Right atrium auricular region (tissue), 2 donors: ENCODE data around the gene ELP2. TPM values are rescaled to one million over a fixed set of nuclear protein-coding genes. Genes with fewer than 3 reads are reported as not detected.

ENCODE experiments used
- DNase-seq: peaks from one replicate; pipeline ENCODE4 v3.0.0-alpha.2; 2019; ENCODE audit warnings: low spot score
- H3K27ac ChIP-seq, 2 donors: fragments of 200-600 bp; sonication (generic); 1 replicate in 1 of 2; 2 replicates in 1 of 2; pipeline ENCODE4 v1.5.1; 2016 to 2019
- H3K27me3 ChIP-seq, 2 donors: fragments of 200-600 bp; sonication (generic); one replicate each; pipeline versions ENCODE4 v1.5.1 to v1.6.0; 2017 to 2019
- H3K36me3 ChIP-seq: fragments of 200-600 bp; sonication (generic); one replicate; pipeline ENCODE4 v1.5.1; 2016
- H3K4me1 ChIP-seq, 2 donors: fragments of 200-600 bp; sonication (generic); one replicate each; pipeline versions ENCODE4 v1.5.1 to v1.6.0; 2017 to 2019
- H3K4me3 ChIP-seq, 2 donors: fragments of 200-600 bp; sonication (generic); 1 replicate in 1 of 2; 2 replicates in 1 of 2; pipeline ENCODE4 v1.5.1; 2017 to 2019; ENCODE audit warnings: mild to moderate bottlenecking in 1 of 2, moderate library complexity in 1 of 2
- H3K9me3 ChIP-seq, 2 donors: fragments of 200-600 bp; sonication (generic); one replicate each; pipeline ENCODE4 v1.5.1; 2019
- total RNA-seq, 2 donors: library from RNA; depleted of rRNA; stranded (reverse); fragments of >200 nt; gene quantifications; one replicate each; pipeline ENCODE4 v1.1.0, GENCODE V29; 2016
- TF ChIP-seq, protein P1 (sequence below), 2 donors: fragments of 200-600 bp; sonication (generic); IDR thresholded peaks; one replicate each; pipeline ENCODE4 v1.5.1; 2019; ENCODE audit warnings: antibody characterized with exemption in 2 of 2

The ELP2 gene
- total RNA-seq, 2 donors from 2014 or later = 21.7 to 31.4 TPM

DNA sequence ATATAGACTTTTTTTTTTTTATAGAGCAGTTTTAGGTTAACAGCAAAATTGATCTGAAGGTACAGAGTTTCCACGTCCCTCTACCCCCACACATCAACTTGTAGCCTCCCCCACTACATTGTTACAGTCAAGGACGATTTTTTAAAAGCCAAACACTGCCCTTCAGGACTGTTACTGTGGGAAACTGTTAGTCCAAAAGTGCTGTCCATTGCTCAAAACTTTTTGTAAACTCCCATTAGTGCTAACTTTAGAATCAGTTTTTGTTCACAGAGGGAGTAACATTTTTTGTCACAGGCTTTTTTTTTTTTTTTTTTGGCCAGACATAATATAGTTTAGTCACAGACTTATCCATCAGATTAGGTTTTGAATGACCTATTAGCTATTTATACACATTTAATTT, 24.1 kb downstream of the ELP2 start:
- H3K36me3 ChIP-seq = peaks cover 44% of the 10 kb centered on the region

DNA sequence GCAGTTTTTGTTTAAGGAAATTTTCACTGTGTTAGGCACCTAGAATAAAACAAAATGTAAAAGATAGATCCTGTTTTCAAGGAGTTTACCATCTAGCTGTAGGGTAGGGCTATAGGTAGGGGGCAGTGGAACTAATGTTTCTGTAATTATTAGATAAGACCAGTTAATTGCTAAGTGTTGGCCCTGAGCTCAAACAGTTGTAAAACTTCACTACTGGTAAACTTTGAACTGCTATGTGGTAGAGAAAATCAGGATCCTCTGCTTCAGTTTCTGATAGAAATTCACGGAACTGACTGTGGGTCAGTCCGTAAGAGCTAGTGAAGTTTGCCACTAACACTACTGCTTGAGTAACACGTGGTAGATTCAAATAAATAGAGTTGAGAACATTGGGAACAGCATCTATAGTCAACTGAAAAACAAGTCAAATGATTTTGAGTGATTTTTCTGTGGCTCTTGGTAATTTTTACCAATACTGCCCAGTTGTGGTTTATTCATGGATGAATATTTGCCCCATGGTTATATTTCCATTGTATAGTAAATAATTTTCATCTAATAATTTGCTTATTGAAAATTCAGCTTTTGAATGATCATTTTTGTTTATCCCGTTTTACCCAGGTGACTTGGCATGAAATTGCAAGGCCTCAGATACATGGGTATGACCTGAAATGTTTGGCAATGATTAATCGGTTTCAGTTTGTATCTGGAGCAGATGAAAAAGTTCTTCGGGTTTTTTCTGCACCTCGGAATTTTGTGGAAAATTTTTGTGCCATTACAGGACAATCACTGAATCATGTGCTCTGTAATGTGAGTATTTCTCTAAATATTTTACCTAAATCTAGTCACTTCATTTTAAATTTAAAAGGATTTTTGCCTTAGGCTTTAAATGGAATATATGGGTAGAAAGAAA, 26.4 kb downstream of the ELP2 start:
- TF ChIP-seq, protein P1, sequence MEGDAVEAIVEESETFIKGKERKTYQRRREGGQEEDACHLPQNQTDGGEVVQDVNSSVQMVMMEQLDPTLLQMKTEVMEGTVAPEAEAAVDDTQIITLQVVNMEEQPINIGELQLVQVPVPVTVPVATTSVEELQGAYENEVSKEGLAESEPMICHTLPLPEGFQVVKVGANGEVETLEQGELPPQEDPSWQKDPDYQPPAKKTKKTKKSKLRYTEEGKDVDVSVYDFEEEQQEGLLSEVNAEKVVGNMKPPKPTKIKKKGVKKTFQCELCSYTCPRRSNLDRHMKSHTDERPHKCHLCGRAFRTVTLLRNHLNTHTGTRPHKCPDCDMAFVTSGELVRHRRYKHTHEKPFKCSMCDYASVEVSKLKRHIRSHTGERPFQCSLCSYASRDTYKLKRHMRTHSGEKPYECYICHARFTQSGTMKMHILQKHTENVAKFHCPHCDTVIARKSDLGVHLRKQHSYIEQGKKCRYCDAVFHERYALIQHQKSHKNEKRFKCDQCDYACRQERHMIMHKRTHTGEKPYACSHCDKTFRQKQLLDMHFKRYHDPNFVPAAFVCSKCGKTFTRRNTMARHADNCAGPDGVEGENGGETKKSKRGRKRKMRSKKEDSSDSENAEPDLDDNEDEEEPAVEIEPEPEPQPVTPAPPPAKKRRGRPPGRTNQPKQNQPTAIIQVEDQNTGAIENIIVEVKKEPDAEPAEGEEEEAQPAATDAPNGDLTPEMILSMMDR (IDR thresholded peaks at IDR 0.05) = no peak
- Histone ChIP-seq H3K4me3 (no peak overlapping the region), H3K9me3 (no peaks in the 10 kb centered on the region), H3K36me3 (peaks cover 57% of the 10 kb centered on the region), H3K4me1 (no peaks in the 10 kb centered on the region), H3K27ac (no peak overlapping the region), H3K27me3 (no peaks in the 10 kb centered on the region)
- no peak for DNase-seq

More for the DNA sequence above, 24.1 kb downstream of the ELP2 start:
- DNase-seq = no peak
- H3K27me3 ChIP-seq = no peaks in the 10 kb centered on the region
- H3K27ac ChIP-seq = no peak overlapping the region
- no peak overlapping the region for H3K4me3 ChIP-seq
- H3K4me1 ChIP-seq = no peaks in the 10 kb centered on the region
- no peaks in the 10 kb centered on the region for H3K9me3 ChIP-seq
- TF ChIP-seq, protein P1 (IDR thresholded peaks at IDR 0.05) = no peak

DNA sequence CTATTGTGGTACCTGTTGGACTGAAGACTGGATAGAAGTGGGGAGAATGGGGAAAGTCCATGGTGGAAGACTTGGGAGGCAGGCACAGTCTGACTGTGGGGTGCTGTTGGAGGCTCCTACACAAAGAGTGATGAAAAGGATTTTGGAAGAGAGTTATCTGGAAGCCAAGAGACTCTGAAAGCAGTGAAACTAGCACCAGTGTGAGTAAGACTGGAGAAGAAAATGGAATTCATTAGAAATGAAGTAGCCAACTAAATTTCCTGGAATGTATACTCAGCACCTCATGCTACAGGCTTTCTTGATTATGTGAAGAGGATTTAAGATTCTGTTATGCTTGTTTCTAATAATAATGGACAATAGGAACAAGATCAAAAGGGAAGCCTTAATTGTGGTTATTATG, 27.7 kb downstream of the ELP2 start:
- no peak for DNase-seq
- Histone ChIP-seq H3K4me1 (no peaks in the 10 kb centered on the region), H3K9me3 (no peaks in the 10 kb centered on the region), H3K27me3 (no peaks in the 10 kb centered on the region), H3K27ac (no peak overlapping the region), H3K4me3 (no peak overlapping the region), H3K36me3 (peaks cover 59% of the 10 kb centered on the region)
- TF ChIP-seq, protein P1 (IDR thresholded peaks at IDR 0.05) = no peak

GRCh38 chr18:36158266-36158867, 28.7 kb downstream of the ELP2 start:
- TF ChIP-seq, protein P1 (IDR thresholded peaks at IDR 0.05) = no peak
- H3K4me1 ChIP-seq = no peaks in the 10 kb centered on the region
- H3K27ac ChIP-seq = no peak overlapping the region
- no peaks in the 10 kb centered on the region for H3K9me3 ChIP-seq
- peaks cover 59% of the 10 kb centered on the region for H3K36me3 ChIP-seq
- H3K27me3 ChIP-seq = no peaks in the 10 kb centered on the region
- H3K4me3 ChIP-seq = no peak overlapping the region
- no peak for DNase-seq

GRCh38 chr18:36160959-36161371, 31.3 kb downstream of the ELP2 start:
- no peaks in the 10 kb centered on the region for H3K4me1 ChIP-seq
- H3K36me3 ChIP-seq = peaks cover 59% of the 10 kb centered on the region
- no peak overlapping the region for H3K27ac ChIP-seq
- H3K9me3 ChIP-seq = no peaks in the 10 kb centered on the region
- DNase-seq = no peak
- no peaks in the 10 kb centered on the region for H3K27me3 ChIP-seq
- TF ChIP-seq, protein P1 (IDR thresholded peaks at IDR 0.05) = no peak
- no peak overlapping the region for H3K4me3 ChIP-seq
